ENCODE data around the gene KAT5.

DNA sequence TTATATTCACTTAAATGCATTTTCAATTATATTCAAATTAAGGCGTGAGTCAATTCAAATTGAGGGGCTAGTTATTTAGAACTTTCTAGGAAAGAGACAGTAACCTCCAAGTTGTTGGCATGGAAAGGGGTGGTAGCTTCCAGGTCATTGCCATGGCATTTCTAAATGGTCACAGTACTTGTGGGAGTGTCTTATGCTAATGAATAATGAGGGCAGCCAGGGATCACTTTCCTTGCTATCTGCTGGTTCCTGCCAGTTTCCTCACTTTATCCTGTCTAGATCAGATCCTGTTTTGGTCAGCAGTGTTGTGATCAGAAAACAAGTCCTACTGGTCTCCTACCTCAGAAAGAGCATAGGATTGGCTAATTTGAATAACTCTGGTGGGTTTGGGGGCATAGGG is 30.3 kb downstream of the KAT5 start:
- TF ChIP-seq POLR2A (IDR thresholded peaks at IDR 0.05), result no peak
- TF ChIP-seq, protein P1, sequence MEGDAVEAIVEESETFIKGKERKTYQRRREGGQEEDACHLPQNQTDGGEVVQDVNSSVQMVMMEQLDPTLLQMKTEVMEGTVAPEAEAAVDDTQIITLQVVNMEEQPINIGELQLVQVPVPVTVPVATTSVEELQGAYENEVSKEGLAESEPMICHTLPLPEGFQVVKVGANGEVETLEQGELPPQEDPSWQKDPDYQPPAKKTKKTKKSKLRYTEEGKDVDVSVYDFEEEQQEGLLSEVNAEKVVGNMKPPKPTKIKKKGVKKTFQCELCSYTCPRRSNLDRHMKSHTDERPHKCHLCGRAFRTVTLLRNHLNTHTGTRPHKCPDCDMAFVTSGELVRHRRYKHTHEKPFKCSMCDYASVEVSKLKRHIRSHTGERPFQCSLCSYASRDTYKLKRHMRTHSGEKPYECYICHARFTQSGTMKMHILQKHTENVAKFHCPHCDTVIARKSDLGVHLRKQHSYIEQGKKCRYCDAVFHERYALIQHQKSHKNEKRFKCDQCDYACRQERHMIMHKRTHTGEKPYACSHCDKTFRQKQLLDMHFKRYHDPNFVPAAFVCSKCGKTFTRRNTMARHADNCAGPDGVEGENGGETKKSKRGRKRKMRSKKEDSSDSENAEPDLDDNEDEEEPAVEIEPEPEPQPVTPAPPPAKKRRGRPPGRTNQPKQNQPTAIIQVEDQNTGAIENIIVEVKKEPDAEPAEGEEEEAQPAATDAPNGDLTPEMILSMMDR (IDR thresholded peaks at IDR 0.05), result no peak

All from body of pancreas (tissue), 4 donors.